Midbrain (tissue), 1 donor: Measurements from ENCODE around the gene INSM1.

Source experiments
- DNase-seq: peaks from one replicate; lab custom pipeline; 2025; lab: John Stamatoyannopoulos, UW

INSM1 gene

GRCh38 chr20:20362774-20363433, 5.0 kb upstream of the INSM1 start:
- no peak for DNase-seq

GRCh38 chr20:20363434-20363798, 4.5 kb upstream of the INSM1 start:
- no peak for DNase-seq

DNA sequence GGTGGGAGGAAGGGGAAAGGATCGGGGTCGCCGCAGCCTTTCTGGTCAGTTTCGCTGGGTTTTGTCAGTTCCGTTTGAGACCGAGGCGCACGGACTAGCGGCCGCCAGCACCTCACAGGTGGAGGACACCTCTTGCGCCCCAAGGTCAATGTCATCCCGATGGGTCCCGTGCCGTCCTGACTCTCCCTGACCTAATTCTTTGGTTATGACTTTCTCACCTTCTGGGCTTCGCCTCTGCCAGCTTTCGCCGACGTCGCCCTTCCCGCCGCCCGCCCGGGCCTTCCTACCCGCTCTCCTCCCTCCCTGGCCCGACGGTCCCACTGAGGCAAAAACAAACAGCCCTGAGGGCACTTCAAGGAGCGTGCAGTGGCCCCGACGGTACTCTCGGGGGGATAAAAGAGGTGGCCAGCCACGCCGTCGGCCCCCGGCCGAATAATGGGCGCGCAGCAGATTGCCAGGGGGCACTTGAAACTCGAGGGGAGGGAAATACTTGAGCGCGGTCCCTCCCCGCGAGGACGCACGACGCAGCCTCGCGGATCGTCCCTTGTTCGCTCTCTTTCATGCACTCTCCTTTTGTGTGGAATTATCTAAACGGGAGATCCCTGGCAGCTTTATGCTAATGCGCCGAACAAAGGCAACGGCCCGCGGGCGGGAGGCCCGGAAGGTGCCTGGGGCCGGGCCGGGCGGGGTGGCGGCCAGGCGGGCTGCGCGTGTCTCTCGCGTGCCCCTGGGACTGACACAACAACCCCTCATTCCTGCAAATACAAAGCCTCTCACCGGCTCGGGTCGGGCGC, 3.9 kb upstream of the INSM1 start:
- no peak for DNase-seq

- DNase-seq, result no peak
Measured at GRCh38 chr20:20364593-20365479, 3.1 kb upstream of the INSM1 start.

GRCh38 chr20:20365480-20366161, 2.3 kb upstream of the INSM1 start:
- no peak for DNase-seq

DNA sequence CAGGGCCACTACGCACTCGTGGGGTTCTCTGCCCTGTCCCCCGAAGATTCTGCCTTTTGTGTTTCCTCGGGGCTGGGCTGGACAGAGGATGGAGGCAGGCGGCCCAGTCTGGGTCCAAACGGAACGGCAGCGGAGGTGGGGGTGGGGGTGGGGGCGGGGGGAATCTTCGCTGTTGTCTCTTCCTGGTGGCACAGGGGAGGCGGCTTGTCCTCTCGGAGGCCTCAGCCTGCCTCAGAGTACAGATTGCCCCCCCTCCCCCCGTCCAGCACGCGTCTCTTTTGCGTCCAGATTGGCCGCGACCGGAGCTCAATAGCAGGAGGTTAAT, 1.4 kb upstream of the INSM1 start:
- no peak for DNase-seq

DNA sequence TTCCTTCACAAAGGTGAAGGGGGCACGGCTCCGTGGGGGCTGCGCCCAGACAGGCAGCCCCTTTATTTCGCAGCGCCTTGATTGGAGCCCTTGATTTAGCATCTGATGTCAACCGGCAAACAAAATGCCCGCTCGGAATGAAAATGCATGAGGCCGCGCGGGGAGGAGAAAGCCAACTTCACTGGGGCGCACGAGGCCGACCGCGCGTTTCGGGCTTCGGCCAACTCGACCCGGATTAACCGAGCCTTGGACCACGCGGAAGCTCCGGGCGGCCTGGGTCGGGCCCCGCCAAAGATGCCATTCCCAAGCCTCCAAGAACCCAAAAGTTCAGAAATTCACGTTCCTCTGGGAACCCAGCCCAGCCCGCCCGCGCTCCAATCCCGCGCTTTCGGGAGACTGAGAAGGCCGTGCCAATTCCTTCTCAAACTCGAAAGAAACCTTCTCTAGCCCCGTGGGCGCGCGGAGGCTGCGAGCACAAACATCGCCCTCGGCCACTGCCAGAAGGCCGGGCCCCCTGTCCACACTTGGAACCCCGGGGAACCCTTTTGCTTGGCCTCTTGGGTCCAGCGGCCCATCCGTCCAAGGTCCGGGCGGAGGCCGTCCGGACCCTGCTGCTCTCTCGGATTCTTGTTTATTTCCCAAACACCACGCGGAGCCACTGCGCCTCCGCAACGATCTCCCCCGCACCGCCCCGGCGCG, 879 bp upstream of the INSM1 start:
- no peak for DNase-seq

- DNase-seq, result no peak
Measured at GRCh38 chr20:20368418-20369249, 730 bp downstream of the INSM1 start.

DNA sequence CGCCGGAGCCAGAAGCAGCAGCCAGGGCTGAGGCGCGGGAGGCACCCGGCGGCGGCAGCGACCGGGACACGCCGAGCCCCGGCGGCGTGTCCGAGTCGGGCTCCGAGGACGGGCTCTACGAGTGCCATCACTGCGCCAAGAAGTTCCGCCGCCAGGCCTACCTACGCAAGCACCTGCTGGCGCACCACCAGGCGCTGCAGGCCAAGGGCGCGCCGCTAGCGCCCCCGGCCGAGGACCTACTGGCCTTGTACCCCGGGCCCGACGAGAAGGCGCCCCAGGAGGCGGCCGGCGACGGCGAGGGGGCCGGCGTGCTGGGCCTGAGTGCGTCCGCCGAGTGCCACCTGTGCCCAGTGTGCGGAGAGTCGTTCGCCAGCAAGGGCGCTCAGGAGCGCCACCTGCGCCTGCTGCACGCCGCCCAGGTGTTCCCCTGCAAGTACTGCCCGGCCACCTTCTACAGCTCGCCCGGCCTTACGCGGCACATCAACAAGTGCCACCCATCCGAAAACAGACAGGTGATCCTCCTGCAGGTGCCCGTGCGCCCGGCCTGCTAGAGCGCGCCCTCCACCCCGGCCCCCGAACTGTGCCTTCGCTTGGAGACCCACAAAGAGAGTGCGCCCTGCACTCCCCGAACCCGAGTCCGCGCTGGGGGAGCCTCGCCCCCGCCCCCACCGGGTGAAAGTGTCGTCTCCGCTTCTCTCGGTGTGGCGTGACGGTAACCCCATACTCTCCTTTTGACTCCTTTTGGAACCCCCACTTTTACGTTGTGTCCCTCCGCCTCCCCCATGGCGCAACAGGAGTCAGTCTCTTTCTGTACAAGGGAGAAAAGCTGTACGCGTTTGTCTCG, 1.6 kb downstream of the INSM1 start:
- no peak for DNase-seq

GRCh38 chr20:20370094-20370575, 2.2 kb downstream of the INSM1 start:
- no peak for DNase-seq

- DNase-seq, result no peak
Measured at GRCh38 chr20:20371083-20371482, 3.2 kb downstream of the INSM1 start.

GRCh38 chr20:20371681-20372080, 3.8 kb downstream of the INSM1 start:
- no peak for DNase-seq

DNA sequence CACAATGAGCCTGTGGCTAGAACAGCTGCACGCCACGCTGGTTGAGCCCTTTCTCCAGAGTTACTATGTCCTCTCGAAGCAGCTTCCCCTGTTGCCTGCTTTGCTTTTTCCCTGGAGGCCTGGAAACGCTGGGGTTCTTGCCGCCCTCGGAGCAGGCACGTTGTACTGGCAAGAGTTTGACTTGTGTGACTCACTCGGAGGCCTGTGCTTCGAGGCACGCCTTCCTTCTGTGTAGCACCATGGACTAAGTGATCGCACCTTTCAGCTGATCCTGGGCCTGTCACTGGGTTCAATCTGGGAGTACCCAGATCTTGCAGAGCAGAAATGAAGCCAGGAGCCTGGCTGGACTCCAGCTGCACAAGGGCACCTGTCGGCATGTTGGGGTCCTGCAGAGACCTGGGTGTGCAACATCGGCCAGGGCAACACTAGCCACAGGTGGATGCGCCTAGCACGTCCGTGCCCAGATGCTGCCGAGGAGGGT, 5.2 kb downstream of the INSM1 start:
- no peak for DNase-seq

GRCh38 chr20:20375862-20376261, 8.0 kb downstream of the INSM1 start:
- DNase-seq, result no peak

- no peak for DNase-seq
Measured at GRCh38 chr20:20386192-20386591, 18.3 kb downstream of the INSM1 start.

DNA sequence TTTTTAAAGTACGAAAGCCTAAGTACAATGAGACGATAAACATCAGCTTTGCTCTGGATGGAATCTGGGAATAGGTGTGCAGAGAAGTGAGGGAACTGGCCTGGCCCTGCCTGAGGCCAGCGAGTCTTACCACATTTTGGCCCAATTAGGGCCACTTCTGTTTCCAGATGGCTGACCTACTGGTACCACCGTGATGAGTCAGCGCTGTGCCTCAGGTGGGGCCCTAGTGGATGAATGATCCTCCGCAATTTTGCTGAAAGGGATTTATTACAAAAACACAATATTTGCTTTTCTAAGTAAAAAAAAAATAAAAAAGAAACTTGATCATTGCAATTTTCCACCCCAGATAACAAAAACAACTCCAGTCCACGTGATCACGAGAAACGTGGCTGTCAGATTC, 22.5 kb downstream of the INSM1 start:
- DNase-seq, result no peak

- no peak for DNase-seq
Measured at GRCh38 chr20:20391115-20391514, 23.2 kb downstream of the INSM1 start.

GRCh38 chr20:20391766-20392165, 23.9 kb downstream of the INSM1 start:
- no peak for DNase-seq
